ENCODE results near the gene MTARC1.

MTARC1 gene

GRCh38 chr1:220755309-220755708, 31.4 kb upstream of the MTARC1 start:
- CTCF ChIA-PET: interaction anchor here (1.4 to 6.7 kb wide), 2 partner anchors 19 to 474 kb away, joined by 4 to 59 read pairs; no protein-coding TSS in a partner anchor

DNA sequence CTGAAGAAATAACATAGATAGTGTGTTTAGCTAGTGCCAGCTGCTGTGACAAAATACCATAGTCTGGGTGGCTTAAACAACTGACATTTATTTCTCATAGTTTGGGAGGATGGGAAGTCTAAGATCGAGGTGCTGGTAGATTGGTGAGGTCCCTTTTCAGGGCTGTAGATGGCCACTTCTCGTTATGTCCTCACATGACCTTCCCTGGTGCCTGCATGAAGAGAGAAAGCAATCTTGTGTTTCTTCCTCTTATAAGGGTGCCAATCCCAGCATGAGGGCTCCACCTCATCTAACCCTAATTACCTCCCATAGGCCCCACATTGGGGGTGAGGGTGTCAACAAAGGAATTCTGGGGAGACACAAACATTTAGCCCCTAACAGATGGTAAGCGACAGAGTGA, 29.3 kb upstream of the MTARC1 start:
- no peak overlapping the region for H3K4me3 ChIP-seq (ENCODE audit: low read depth, low read length)
- ChIA-PET CTCF (interaction anchor here (6.7 kb wide), 1 partner anchor 17 kb away, joined by 59 read pairs; no protein-coding TSS in a partner anchor), POLR2A (no interaction called here)
- no peak for DNase-seq (ENCODE audit: low read depth, low spot score)
- no peak for TF ChIP-seq CTCF (IDR thresholded peaks at IDR 0.05; ENCODE audit: insufficient read depth, low read length, missing control alignments)

More at GRCh38 chr1:220755309-220755708, 31.4 kb upstream of the MTARC1 start:
- POLR2A ChIA-PET: no interaction called here
- TF ChIP-seq CTCF (IDR thresholded peaks at IDR 0.05; ENCODE audit: insufficient read depth, low read length, missing control alignments): no peak
- no peak overlapping the region for H3K4me3 ChIP-seq (ENCODE audit: low read depth, low read length)
- DNase-seq (ENCODE audit: low read depth, low spot score): no peak

DNA sequence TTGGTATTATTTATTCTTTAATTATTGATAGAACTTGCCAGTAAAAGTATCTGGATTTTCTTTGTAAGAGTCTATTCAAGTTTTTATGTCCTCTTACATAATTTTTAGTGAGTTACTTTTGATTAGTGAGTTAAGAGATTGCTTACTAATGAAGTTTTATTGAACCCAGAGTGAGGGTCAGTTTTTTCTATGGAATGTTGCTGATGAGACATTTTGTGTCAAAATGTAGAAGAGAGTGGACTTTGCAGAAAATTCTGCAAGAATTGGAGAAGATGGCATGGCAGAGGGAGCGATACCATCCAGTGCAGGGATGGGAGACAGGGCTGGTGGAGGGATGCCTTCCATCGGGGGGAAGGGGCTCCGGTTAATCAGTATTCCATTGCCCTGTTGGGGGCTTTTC, 27.6 kb upstream of the MTARC1 start:
- CTCF ChIA-PET: interaction anchor here (6.7 kb wide), 1 partner anchor 16 kb away, joined by 59 read pairs; no protein-coding TSS in a partner anchor
- H3K4me3 ChIP-seq (ENCODE audit: low read depth, low read length): no peak overlapping the region
- DNase-seq (ENCODE audit: low read depth, low spot score): no peak
- POLR2A ChIA-PET: no interaction called here
- TF ChIP-seq CTCF (IDR thresholded peaks at IDR 0.05; ENCODE audit: insufficient read depth, low read length, missing control alignments): no peak

DNA sequence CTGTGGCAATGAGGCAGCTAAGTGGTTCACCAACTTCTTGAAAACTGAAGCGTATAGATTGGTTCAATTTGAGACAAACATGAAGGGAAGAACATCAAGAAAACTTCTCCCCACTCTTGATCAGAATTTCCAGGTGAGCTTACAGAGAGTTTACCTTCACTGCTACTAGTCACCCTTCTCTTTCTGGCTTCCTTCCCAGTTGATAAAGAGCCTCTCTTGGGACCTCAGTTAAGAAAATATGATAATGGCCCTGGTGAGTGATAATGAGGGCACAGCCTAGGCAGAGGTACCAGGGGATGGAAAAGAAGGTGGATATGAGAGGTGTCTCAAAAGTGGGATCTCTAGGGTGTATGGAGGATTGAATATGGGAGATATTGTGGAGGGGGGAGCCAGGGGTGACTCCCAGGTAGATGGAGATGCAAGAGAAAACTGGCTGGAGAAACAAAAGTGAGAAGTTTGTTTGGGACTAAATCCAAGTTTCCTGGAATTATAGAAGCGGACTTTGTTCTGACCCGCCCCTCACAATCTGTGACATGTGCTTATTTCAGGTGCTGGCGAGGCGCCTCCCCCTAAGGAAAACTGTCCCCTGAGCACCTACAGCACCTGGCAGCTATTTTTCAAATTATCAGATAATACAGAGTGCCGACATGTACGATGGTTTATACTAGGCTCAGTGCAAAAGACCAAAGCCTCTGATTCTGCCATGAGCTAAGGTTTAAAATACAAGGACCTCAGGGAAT, 24.9 kb upstream of the MTARC1 start:
- ChIA-PET CTCF (interaction anchor here (1.3 to 4.8 kb wide), 2 partner anchors 12 to 28 kb away, joined by 4 to 54 read pairs; no protein-coding TSS in a partner anchor), POLR2A (no interaction called here)
- H3K4me3 ChIP-seq (ENCODE audit: low read depth, low read length): no peak overlapping the region
- no peak for TF ChIP-seq CTCF (IDR thresholded peaks at IDR 0.05; ENCODE audit: insufficient read depth, low read length, missing control alignments)
- no peak for DNase-seq (ENCODE audit: low read depth, low spot score)

DNA sequence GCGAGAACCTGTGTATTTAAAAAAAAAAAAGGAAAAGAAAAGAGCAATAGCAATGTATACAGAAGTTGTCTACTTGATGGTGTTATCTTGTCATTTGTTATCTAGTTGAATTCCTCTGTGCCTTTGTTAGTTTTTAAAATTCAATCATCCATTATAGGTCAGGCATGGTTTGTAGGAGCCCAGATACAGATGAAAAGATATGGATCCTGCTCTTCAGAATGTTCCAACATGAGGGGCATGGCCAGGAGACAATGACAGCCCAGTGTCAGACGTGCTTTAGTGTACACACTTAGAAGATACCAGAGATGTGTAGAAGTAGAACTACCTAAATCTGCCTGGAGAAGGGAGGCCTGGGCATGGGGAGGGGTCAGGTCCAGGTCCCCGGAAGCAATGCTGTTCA, 22.0 kb upstream of the MTARC1 start:
- no peak for TF ChIP-seq CTCF (IDR thresholded peaks at IDR 0.05; ENCODE audit: insufficient read depth, low read length, missing control alignments)
- ChIA-PET CTCF (interaction anchor here (4.8 kb wide), 1 partner anchor 10 kb away, joined by 54 read pairs; no protein-coding TSS in a partner anchor), POLR2A (no interaction called here)
- H3K4me3 ChIP-seq (ENCODE audit: low read depth, low read length): no peak overlapping the region
- no peak for DNase-seq (ENCODE audit: low read depth, low spot score)

- no peak overlapping the region for H3K4me3 ChIP-seq (ENCODE audit: low read depth, low read length)
- ChIA-PET POLR2A (no interaction called here), CTCF (interaction anchor here (0.8 to 0.9 kb wide), 2 partner anchors 8 to 9 kb away, joined by 3 read pairs; no protein-coding TSS in a partner anchor)
- no peak for DNase-seq (ENCODE audit: low read depth, low spot score)
- no peak for TF ChIP-seq CTCF (IDR thresholded peaks at IDR 0.05; ENCODE audit: insufficient read depth, low read length, missing control alignments)
Observed at GRCh38 chr1:220767312-220768125, 19.2 kb upstream of the MTARC1 start.

Data from AG04449 (cell line).